Esophagus mucosa (tissue), 1 donor: Measurements from ENCODE around the gene SRSF7. TPM values are rescaled to one million over a fixed set of nuclear protein-coding genes. Genes with fewer than 3 reads are reported as not detected.

ENCODE experiments used
- ATAC-seq: fragments of 200-7000 bp; cut with Tn5 transposase; one replicate; pipeline ENCODE4 v1.9.1; 2020
- total RNA-seq: library from RNA; stranded (reverse); gene quantifications from one replicate; pipeline ENCODE4 v1.2.4, GENCODE V29; 2023
- donor health status: DM: yes; HTN: yes; CAD: no.

Gene SRSF7
- total RNA-seq, 1 donor from 2014 or later, result 96.2 TPM

GRCh38 chr2:38700113-38700785, 50.9 kb downstream of the SRSF7 start:
- no peak for ATAC-seq

DNA sequence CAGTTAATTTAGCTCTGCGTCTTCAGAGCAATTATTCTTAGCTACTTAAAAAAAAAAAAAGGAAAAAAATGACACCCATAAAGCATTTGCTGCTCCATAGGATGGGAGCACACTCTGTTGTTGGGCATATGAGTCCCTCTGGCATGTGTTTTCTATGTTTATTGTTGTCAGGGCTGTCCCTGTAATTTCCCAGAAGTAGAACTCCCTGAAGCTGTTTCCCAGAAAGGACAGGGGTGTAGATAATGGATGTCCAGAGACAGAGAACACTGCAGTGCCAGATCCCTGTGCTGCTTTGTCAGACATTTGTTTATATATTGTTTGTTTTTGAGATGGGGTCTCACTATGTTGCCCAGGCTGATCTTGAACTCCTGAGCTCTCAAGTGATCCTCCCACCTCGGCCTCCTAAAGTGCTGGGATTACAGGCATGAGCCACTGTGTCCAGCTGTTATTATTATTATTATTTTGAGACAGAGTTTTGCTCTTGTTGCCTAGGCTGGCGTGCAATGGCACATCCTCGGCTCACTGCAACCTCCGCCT, 52.6 kb downstream of the SRSF7 start:
- no peak for ATAC-seq

DNA sequence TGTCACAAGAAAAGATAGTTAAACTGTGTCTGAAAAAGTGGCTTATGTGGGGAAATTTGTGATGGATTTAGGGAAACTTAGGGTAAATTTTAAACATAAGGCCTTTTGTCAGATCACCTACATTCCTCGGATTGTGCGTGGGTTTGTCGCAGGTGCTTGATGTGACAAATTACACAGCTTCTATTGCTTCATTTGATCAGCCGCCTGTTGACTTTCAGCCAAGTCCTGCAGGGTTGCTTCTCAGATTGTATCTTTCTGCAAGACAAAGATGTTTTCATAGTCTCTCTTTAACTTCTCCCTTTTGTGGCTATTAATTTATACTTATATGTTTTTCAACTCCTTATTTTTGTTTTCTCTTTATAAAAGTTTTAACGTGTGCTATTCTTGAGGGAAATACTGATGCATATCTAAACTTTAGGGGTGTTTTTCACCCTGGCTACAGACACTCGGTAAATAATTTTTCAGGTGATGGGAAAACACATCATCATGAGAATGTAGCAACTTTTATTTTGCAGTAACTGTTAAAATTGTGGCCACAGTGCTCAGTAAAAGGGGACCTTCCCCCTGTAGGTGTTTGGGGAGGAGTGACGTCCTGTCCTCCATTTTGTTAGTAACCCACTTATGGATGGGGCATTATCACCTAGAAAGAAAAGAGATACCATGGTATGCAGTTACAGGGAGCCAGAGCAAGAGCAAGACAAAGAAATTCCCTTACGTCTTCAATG, 53.9 kb downstream of the SRSF7 start:
- no peak for ATAC-seq

Other genes with a start within 250 kb of the SRSF7 start
- 14.2 TPM for gene HNRNPLL, start 148.4 kb downstream of the SRSF7 start, total RNA-seq
- gene GALM, start 85.2 kb downstream of the SRSF7 start, total RNA-seq, result 2.2 TPM
- 7.9 TPM for gene GEMIN6, start 26.8 kb upstream of the SRSF7 start, total RNA-seq
- gene DHX57, start 124.6 kb upstream of the SRSF7 start, total RNA-seq, result 9.0 TPM
- gene MORN2, start 124.6 kb upstream of the SRSF7 start, total RNA-seq, result 11.2 TPM
- gene ARHGEF33, start 138.5 kb upstream of the SRSF7 start, total RNA-seq, result not detected